ENCODE results near the gene PDIK1L. TPM values are rescaled to one million over a fixed set of nuclear protein-coding genes. Genes with fewer than 3 reads are reported as not detected.
A peak's percentile ranks its signal among the peaks of the same experiment; 100 is the strongest.

PDIK1L gene
- total and polyA plus RNA-seq, 8 donors, result 1.7 to 12.1 (median 6.0) TPM

DNA sequence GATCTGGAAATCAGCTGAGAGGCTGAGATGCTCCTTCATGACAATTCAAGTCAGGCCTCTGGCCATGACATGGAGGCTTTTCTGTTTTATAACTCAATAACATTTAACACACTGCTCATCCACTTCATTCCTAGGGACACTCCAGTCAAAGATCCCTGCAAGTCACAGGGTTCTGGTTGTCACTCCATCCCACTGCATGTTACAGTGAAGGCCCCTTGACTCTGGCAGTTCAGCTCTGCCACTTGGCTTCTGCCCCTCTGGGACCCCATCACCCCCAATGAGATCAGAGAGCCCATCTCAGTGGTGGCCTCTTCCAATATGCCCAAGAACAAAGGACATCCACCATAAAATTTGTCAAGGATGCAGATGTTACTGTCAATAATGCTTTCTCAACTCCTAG lies 37.3 kb downstream of the PDIK1L start:
- no peaks in the 10 kb centered on the region for H3K27me3 ChIP-seq
- DNase-seq (no peak), ATAC-seq (no peak), FAIRE-seq (no peak)
- intact Hi-C loops (cut with DNase I), result loop anchor here in 2 of 3 donors (5.0 to 10.0 kb wide), 3 partner anchors 42 to 117 kb away; no protein-coding TSS in a partner anchor
- H3K9me3 ChIP-seq, result no peaks in the 10 kb centered on the region
- H3K4me1 ChIP-seq, result no peaks in the 10 kb centered on the region
- TF ChIP-seq, protein P1, sequence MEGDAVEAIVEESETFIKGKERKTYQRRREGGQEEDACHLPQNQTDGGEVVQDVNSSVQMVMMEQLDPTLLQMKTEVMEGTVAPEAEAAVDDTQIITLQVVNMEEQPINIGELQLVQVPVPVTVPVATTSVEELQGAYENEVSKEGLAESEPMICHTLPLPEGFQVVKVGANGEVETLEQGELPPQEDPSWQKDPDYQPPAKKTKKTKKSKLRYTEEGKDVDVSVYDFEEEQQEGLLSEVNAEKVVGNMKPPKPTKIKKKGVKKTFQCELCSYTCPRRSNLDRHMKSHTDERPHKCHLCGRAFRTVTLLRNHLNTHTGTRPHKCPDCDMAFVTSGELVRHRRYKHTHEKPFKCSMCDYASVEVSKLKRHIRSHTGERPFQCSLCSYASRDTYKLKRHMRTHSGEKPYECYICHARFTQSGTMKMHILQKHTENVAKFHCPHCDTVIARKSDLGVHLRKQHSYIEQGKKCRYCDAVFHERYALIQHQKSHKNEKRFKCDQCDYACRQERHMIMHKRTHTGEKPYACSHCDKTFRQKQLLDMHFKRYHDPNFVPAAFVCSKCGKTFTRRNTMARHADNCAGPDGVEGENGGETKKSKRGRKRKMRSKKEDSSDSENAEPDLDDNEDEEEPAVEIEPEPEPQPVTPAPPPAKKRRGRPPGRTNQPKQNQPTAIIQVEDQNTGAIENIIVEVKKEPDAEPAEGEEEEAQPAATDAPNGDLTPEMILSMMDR (IDR thresholded peaks at IDR 0.05), result no peak
- no peak overlapping the region for H3K27ac ChIP-seq
- no peaks in the 10 kb centered on the region for H3K36me3 ChIP-seq
- no peak overlapping the region for H3K4me3 ChIP-seq

GRCh38 chr1:26153966-26154532 lies 42.4 kb downstream of the PDIK1L start:
- H3K9me3 ChIP-seq, result no peaks in the 10 kb centered on the region
- no peaks in the 10 kb centered on the region for H3K4me1 ChIP-seq
- intact Hi-C loops (cut with DNase I), result no loop called here
- DNase-seq (no peak), ATAC-seq (no peak), FAIRE-seq (no peak)
- WGBS, 2 donors, result 61 to 62% methylated on average over 5 of the region's 5 CpGs
- no peaks in the 10 kb centered on the region for H3K36me3 ChIP-seq
- TF ChIP-seq, protein P1 (IDR thresholded peaks at IDR 0.05), result no peak
- no peak overlapping the region for H3K27ac ChIP-seq
- H3K27me3 ChIP-seq, result no peaks in the 10 kb centered on the region
- no peak overlapping the region for H3K4me3 ChIP-seq

DNA sequence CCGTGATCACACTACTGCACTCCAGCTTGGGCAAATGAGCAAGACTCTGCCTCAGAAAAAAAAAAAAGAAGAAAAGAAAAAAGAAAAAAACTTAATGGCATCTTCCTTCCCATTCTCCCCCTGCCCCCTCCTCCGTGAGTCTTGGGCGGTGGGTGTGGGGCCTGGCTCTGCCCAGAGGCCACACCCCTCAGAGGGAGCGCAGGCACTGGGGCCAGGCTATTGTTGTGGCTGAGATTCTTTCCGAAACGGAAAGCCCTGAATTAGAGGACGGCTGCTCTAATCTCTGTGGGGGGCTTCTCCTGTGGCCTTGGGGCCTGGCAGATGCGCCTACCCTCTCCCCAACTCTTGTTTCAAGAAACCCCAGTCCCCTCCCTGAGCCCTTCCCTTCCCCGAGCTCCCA lies 43.1 kb downstream of the PDIK1L start:
- DNase-seq (peak in 1 of 6 donors; percentile 5), ATAC-seq (no peak), FAIRE-seq (no peak)
- H3K27ac ChIP-seq, result no peak overlapping the region
- H3K9me3 ChIP-seq, result no peaks in the 10 kb centered on the region
- TF ChIP-seq, protein P1 (IDR thresholded peaks at IDR 0.05), result no peak
- no peaks in the 10 kb centered on the region for H3K27me3 ChIP-seq
- WGBS, 2 donors, result 82 to 86% methylated on average over 9 of the region's 9 CpGs
- intact Hi-C loops (cut with DNase I), result no loop called here
- H3K4me3 ChIP-seq, result no peak overlapping the region
- no peaks in the 10 kb centered on the region for H3K36me3 ChIP-seq
- H3K4me1 ChIP-seq, result no peaks in the 10 kb centered on the region

- Histone ChIP-seq H3K9me3 (no peaks in the 10 kb centered on the region), H3K27me3 (no peaks in the 10 kb centered on the region), H3K27ac (no peak overlapping the region), H3K4me3 (no peak overlapping the region), H3K36me3 (no peaks in the 10 kb centered on the region), H3K4me1 (no peaks in the 10 kb centered on the region)
- DNase-seq (peak in 1 of 6 donors; percentile 26), FAIRE-seq (no peak), ATAC-seq (no peak)
- TF ChIP-seq, protein P1 (IDR thresholded peaks at IDR 0.05), result no peak
- WGBS, 2 donors, result 74% methylated on average over 21 of the region's 21 CpGs
- intact Hi-C loops (cut with DNase I), result no loop called here
Measured at GRCh38 chr1:26155370-26156284, 44.0 kb downstream of the PDIK1L start.

Data from pancreas (tissue), 10 donors.